ENCODE data around the gene CDCA3.
"Not testable (repeated sequence)": the region's sequence is repeated elsewhere in the genome, so short reads cannot be mapped to it uniquely, and the experiment has no call there.

The CDCA3 gene

DNA sequence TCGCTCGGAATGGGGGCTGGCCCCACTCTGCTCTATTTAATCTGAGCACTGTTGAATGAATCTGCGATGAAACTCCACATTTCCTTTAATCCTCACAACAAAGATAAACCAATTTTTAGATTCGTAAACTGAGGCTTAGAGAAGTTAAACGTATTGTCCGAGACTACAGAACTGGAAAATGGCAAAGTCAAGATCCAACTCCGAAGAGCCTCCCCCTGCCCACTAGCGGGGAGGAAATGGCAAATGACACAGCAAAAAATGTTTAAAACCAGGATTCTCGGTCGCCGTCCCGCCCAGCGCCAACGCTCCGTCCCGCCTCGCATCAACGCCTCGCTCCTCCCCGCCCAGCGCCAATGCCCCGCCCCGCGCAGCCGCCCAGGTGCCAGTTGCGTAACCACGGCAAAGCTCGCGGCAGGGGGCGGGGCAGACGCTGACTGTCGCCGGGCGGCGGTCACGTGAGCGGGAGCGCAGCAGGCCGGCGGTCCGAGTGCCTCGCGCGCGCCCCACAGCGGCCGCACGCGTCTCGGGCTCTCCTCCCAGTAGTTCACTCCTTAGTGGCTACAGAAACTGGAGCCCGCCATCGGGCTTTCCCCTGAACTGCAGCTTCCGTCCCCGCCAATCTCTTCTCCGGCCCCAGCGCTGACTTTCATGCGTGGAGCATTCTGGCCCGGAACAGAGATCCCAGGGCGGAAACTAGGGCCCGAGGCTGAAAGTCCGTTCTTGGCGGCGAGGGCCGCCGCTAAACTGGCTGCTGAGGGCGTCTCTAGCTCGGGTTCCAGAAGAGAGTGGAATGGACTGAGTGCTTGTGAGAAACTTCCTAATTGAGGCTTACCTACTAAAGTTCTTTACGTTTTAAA is 39.9 kb upstream of the CDCA3 start:
- TF ChIP-seq, protein P1, sequence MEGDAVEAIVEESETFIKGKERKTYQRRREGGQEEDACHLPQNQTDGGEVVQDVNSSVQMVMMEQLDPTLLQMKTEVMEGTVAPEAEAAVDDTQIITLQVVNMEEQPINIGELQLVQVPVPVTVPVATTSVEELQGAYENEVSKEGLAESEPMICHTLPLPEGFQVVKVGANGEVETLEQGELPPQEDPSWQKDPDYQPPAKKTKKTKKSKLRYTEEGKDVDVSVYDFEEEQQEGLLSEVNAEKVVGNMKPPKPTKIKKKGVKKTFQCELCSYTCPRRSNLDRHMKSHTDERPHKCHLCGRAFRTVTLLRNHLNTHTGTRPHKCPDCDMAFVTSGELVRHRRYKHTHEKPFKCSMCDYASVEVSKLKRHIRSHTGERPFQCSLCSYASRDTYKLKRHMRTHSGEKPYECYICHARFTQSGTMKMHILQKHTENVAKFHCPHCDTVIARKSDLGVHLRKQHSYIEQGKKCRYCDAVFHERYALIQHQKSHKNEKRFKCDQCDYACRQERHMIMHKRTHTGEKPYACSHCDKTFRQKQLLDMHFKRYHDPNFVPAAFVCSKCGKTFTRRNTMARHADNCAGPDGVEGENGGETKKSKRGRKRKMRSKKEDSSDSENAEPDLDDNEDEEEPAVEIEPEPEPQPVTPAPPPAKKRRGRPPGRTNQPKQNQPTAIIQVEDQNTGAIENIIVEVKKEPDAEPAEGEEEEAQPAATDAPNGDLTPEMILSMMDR (IDR thresholded peaks at IDR 0.05; ENCODE audit: extremely low read depth, insufficient read depth, missing control alignments): peak; percentile 92
- in situ Hi-C loops (cut with MboI; ENCODE audit: low pct_unique_long_range_greater_than_20kb, low sequenced_read_pairs, unreplicated experiment): no loop called here
- DNase-seq (ENCODE audit: low spot score): peak; percentile 98

DNA sequence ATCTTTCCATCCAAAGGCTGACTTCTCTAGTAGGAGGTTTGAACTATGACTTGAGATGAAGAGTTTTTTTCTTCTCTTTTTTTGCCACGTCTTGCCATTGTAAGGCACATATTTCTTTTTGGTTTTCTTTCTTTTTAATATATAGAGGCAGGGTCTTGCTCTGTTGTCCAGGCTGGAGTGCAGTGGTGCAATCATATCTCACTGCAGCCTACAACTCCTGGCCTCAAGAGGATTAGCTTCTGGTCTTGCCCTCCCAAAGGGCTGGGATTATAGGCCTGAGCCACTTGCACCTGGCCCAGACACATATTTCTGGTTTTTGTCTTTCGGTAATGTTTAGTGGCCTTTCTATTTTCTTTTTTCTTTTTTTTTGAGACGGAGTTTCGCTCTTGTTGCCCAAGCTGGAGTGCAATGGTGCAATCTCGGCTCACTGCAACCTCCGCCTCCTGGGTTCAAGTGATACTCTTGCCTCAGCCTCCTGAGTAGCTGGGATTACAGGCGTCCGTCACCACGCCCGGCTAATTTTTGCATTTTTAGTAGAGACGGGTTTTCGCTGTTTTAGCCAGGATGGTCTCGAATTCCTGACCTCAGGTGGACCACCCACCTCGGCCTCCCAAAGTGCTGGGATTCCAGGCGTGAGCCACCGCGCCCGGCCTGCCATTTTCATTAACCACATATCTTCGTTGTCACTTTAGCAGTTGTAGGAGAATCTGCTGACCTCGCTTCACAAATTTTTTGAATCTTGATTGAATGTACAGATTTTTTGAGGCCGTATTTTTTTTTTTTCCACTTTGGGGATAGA is 38.9 kb upstream of the CDCA3 start:
- in situ Hi-C loops (cut with MboI; ENCODE audit: low pct_unique_long_range_greater_than_20kb, low sequenced_read_pairs, unreplicated experiment); DNase-seq (ENCODE audit: low spot score): not testable (repeated sequence)

DNA sequence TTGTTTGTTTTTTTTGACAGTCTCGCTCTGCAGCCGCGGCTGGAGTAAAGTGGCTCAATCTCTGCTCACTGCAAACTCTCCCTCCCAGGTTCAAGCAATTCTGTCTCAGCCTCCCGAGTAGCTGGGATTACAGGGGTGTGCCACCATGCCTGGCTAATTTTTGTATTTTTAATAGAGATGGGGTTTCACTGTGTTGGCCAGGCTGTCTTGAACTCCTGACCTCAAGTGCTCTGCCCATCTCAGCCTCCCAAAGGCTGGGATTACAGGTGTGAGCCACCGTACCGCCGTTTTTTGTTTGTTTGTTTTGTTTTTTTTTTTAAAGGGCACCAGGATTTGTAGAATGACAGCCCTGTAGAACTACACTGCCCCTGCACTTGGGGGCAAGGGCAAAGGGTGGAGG is 37.7 kb upstream of the CDCA3 start:
- in situ Hi-C loops (cut with MboI; ENCODE audit: low pct_unique_long_range_greater_than_20kb, low sequenced_read_pairs, unreplicated experiment); DNase-seq (ENCODE audit: low spot score): not testable (repeated sequence)

DNA sequence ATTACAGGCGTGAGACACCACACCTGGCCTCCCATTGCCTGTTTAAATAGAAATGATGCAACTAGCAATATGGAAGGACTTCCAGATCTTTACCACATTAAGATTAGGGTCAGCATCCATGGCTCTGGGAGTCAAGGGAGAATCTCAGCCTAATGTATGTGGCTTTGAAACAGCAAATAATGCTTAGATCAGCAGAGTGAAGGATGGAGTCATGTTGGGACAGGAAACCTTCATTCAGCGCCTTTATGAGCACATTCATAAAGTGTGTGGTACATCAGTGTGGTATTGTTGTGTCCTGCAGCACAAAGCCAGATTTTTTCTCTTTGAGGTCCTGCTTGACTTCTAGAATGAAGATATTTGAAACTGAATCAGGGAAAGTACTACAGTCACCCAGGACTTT is 37.3 kb upstream of the CDCA3 start:
- DNase-seq (ENCODE audit: low spot score): no peak
- TF ChIP-seq, protein P1 (IDR thresholded peaks at IDR 0.05; ENCODE audit: extremely low read depth, insufficient read depth, missing control alignments): no peak
- in situ Hi-C loops (cut with MboI; ENCODE audit: low pct_unique_long_range_greater_than_20kb, low sequenced_read_pairs, unreplicated experiment): no loop called here

DNA sequence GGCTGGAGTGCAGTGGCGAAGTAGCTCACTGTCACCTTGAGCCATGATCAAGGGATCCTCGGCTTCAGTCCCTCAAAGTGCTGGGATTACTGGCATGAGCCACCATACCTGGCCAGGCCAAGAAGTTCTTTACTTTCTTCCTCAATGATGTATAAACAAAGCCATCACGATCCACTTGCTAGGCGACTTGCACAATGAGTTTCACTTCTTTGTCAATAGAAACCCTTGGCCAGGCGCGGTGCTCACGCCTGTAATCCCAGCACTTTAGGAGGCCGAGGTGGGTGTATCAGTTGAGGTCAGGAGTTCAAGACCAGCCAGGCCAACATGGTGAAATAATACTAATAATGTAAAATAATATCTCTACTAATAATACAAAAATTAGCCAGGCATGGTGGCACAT is 36.4 kb upstream of the CDCA3 start:
- TF ChIP-seq, protein P1 (IDR thresholded peaks at IDR 0.05; ENCODE audit: extremely low read depth, insufficient read depth, missing control alignments): no peak
- in situ Hi-C loops (cut with MboI; ENCODE audit: low pct_unique_long_range_greater_than_20kb, low sequenced_read_pairs, unreplicated experiment): no loop called here
- DNase-seq (ENCODE audit: low spot score): no peak

DNA sequence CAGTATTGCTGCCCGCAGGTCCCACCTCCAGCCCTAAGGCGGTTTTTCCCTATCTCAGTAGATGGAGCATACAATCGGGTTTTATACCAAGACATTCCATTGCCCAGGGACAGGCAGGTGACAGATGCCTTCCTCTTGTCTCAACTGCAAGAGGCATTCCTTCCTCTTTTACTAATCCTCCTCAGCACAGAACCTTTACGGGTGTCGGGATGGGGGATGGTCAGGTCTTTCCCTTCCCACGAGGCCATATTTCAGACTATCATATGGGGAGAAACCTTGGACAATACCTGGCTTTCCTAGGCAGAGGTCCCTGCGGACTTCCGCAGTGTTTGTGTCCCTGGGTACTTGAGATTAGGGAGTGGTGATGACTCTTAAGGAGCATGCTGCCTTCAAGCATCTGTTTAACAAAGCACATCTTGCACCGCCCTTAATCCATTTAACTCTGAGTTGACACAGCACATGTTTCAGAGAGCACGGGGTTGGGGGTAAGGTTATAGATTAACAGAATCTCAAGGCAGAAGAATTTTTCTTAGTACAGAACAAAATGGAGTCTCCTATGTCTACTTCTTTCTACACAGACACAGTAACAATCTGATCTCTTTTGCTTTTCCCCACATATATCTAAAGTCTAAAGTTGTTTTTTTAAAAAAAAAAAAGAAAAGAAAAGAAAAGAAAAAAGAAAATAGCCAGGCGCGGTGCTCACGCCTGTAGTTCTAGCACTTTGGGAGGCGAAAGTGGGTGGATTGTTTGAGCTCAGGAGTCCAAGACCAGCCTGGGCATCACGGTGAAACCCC is 35.3 kb upstream of the CDCA3 start:
- DNase-seq (ENCODE audit: low spot score); in situ Hi-C loops (cut with MboI; ENCODE audit: low pct_unique_long_range_greater_than_20kb, low sequenced_read_pairs, unreplicated experiment): not testable (repeated sequence)

DNA sequence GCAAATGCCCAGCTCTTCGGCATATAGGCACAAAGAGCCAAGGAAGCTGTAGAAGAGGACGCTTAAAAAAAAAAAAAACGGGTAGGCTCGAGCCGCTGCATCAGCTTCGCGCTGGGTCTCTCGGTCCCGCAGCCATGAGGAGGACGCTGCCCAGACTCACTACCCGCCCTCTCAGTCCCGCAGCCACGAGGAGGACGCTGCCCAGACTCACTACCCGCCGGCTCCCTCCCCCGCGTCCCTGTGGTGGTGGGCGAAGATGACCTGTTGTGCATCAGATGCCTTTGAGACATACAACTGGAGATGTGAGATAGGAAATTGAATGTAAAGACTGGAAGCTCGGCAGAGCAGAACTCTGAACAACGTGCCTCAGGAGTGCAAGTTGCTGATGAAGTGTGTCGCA is 33.5 kb upstream of the CDCA3 start:
- in situ Hi-C loops (cut with MboI; ENCODE audit: low pct_unique_long_range_greater_than_20kb, low sequenced_read_pairs, unreplicated experiment): no loop called here
- TF ChIP-seq, protein P1 (IDR thresholded peaks at IDR 0.05; ENCODE audit: extremely low read depth, insufficient read depth, missing control alignments): no peak
- DNase-seq (ENCODE audit: low spot score): no peak

All from GM13977 (cell line).